Muscle of leg (tissue), 11 donors: ENCODE results near the gene OSBPL3. TPM values are rescaled to one million over a fixed set of nuclear protein-coding genes. Genes with fewer than 3 reads are reported as not detected.

Source experiments
- DNase-seq: peaks from one replicate; pipeline ENCODE4 v3.0.0; 2013
- H3K27ac ChIP-seq: one replicate; pipeline ENCODE4 v1.5.1; 2013; ENCODE audit warnings: mild to moderate bottlenecking, low read length, control low read depth
- H3K27me3 ChIP-seq: one replicate; pipeline ENCODE4 v1.6.1; 2013; ENCODE audit warnings: low read length; ENCODE audit not compliant: control insufficient read depth, insufficient read depth
- H3K36me3 ChIP-seq: one replicate; pipeline ENCODE4 v1.6.1; 2013; ENCODE audit warnings: low read length; ENCODE audit not compliant: control insufficient read depth, insufficient read depth
- H3K4me1 ChIP-seq: one replicate; pipeline ENCODE4 v1.6.1; 2013; ENCODE audit warnings: low read length; ENCODE audit not compliant: control insufficient read depth, insufficient read depth
- H3K4me3 ChIP-seq: one replicate; pipeline ENCODE4 v1.5.1; 2013; ENCODE audit warnings: low read length, control low read depth
- H3K9me3 ChIP-seq: replicated peaks from 2 replicates; pipeline ENCODE4 v1.6.1; 2013; ENCODE audit warnings: low read depth, low read length; ENCODE audit not compliant: control insufficient read depth
- WGBS: methylation state at CpG from one replicate; pipeline ENCODE4 v1.1.5; 2013; ENCODE audit warnings: missing lambda C conversion rate; ENCODE audit not compliant: insufficient coverage; 5-methylcytosine and 5-hydroxymethylcytosine counted together
- polyA plus RNA-seq, 8 donors: library from polyadenylated mRNA; unstranded; fragments of 120-200 nt; gene quantifications; one replicate each; pipeline versions ENCODE4 v1.2.1 to v1.2.3, GENCODE V29; 2013; ENCODE audit warnings: inconsistent platforms in 1 of 8, low replicate concordance in 1 of 8; ENCODE audit not compliant: insufficient read length in 8 of 8, insufficient read depth in 1 of 8
- total RNA-seq: library from RNA; stranded (reverse); fragments of 120-200 nt; gene quantifications from one replicate; pipeline ENCODE4 v1.2.4, GENCODE V29; 2013

Gene OSBPL3
- total and polyA plus RNA-seq, 9 donors, result 2.4 to 5.1 (median 3.7) TPM

GRCh38 chr7:24943096-24943948 lies 36.7 kb downstream of the OSBPL3 start:
- no CpG with 5 or more reads among the region's 5 CpGs for WGBS

GRCh38 chr7:24942226-24942625 lies 37.8 kb downstream of the OSBPL3 start:
- Histone ChIP-seq H3K4me1 (no peaks in the 10 kb centered on the region), H3K9me3 (no peaks in the 10 kb centered on the region), H3K36me3 (no peaks in the 10 kb centered on the region), H3K27ac (no peak overlapping the region), H3K4me3 (no peak overlapping the region), H3K27me3 (no peaks in the 10 kb centered on the region)
- no peak for DNase-seq
- 56% methylated on average over 2 of the region's 5 CpGs for WGBS

More at GRCh38 chr7:24943096-24943948, 36.7 kb downstream of the OSBPL3 start:
- H3K4me3 ChIP-seq, result no peak overlapping the region
- no peaks in the 10 kb centered on the region for H3K9me3 ChIP-seq
- no peaks in the 10 kb centered on the region for H3K27me3 ChIP-seq
- H3K27ac ChIP-seq, result no peak overlapping the region
- DNase-seq, result no peak
- no peaks in the 10 kb centered on the region for H3K36me3 ChIP-seq
- H3K4me1 ChIP-seq, result no peaks in the 10 kb centered on the region

- Histone ChIP-seq H3K36me3 (no peaks in the 10 kb centered on the region), H3K4me1 (no peaks in the 10 kb centered on the region), H3K27ac (no peak overlapping the region), H3K4me3 (no peak overlapping the region), H3K27me3 (no peaks in the 10 kb centered on the region), H3K9me3 (no peaks in the 10 kb centered on the region)
- peak; percentile 17 for DNase-seq
- WGBS, result no CpG with 5 or more reads among the region's 1 CpG
These were observed 40.6 kb downstream of the OSBPL3 start for GRCh38 chr7:24939416-24939815.

- DNase-seq, result no peak
- 100% methylated on average over 1 of the region's 3 CpGs for WGBS
- Histone ChIP-seq H3K27ac (no peak overlapping the region), H3K4me3 (no peak overlapping the region), H3K36me3 (no peaks in the 10 kb centered on the region), H3K4me1 (no peaks in the 10 kb centered on the region), H3K27me3 (no peaks in the 10 kb centered on the region), H3K9me3 (no peaks in the 10 kb centered on the region)
These were observed 43.7 kb downstream of the OSBPL3 start for GRCh38 chr7:24936121-24936824.

GRCh38 chr7:24933298-24933697 lies 46.7 kb downstream of the OSBPL3 start:
- no peaks in the 10 kb centered on the region for H3K4me1 ChIP-seq
- no peak for DNase-seq
- H3K9me3 ChIP-seq, result no peaks in the 10 kb centered on the region
- H3K27me3 ChIP-seq, result no peaks in the 10 kb centered on the region
- H3K27ac ChIP-seq, result no peak overlapping the region
- no peak overlapping the region for H3K4me3 ChIP-seq
- no CpG with 5 or more reads among the region's 2 CpGs for WGBS
- H3K36me3 ChIP-seq, result no peaks in the 10 kb centered on the region

GRCh38 chr7:24932815-24933214 lies 47.2 kb downstream of the OSBPL3 start:
- Histone ChIP-seq H3K36me3 (no peaks in the 10 kb centered on the region), H3K27ac (no peak overlapping the region), H3K27me3 (no peaks in the 10 kb centered on the region), H3K9me3 (no peaks in the 10 kb centered on the region), H3K4me1 (no peaks in the 10 kb centered on the region), H3K4me3 (no peak overlapping the region)
- 74% methylated on average over 7 of the region's 10 CpGs for WGBS
- no peak for DNase-seq

- Histone ChIP-seq H3K27me3 (no peaks in the 10 kb centered on the region), H3K4me3 (no peak overlapping the region), H3K27ac (no peak overlapping the region), H3K4me1 (no peaks in the 10 kb centered on the region), H3K36me3 (no peaks in the 10 kb centered on the region), H3K9me3 (no peaks in the 10 kb centered on the region)
- WGBS, result 100% methylated on average over 2 of the region's 3 CpGs
- no peak for DNase-seq
These were observed 47.6 kb downstream of the OSBPL3 start for GRCh38 chr7:24932389-24932788.

GRCh38 chr7:24931844-24932243 lies 48.1 kb downstream of the OSBPL3 start:
- DNase-seq, result no peak
- Histone ChIP-seq H3K9me3 (no peaks in the 10 kb centered on the region), H3K27me3 (no peaks in the 10 kb centered on the region), H3K27ac (no peak overlapping the region), H3K4me1 (no peaks in the 10 kb centered on the region), H3K4me3 (no peak overlapping the region), H3K36me3 (no peaks in the 10 kb centered on the region)
- no CpG with 5 or more reads among the region's 3 CpGs for WGBS

- WGBS, result no CpG with 5 or more reads among the region's 1 CpG
- no peak for DNase-seq
- H3K27me3 ChIP-seq, result no peaks in the 10 kb centered on the region
- no peak overlapping the region for H3K4me3 ChIP-seq
- H3K27ac ChIP-seq, result no peak overlapping the region
- no peaks in the 10 kb centered on the region for H3K9me3 ChIP-seq
- H3K36me3 ChIP-seq, result no peaks in the 10 kb centered on the region
- no peaks in the 10 kb centered on the region for H3K4me1 ChIP-seq
These were observed 49.1 kb downstream of the OSBPL3 start for GRCh38 chr7:24930856-24931255.

- Histone ChIP-seq H3K27me3 (no peaks in the 10 kb centered on the region), H3K27ac (no peak overlapping the region), H3K9me3 (no peaks in the 10 kb centered on the region), H3K4me3 (no peak overlapping the region), H3K36me3 (no peaks in the 10 kb centered on the region), H3K4me1 (no peaks in the 10 kb centered on the region)
- 100% methylated on average over 1 of the region's 5 CpGs for WGBS
- peak; percentile 9 for DNase-seq
These were observed 53.1 kb downstream of the OSBPL3 start for GRCh38 chr7:24926623-24927524.
